HepG2 (cell line): Measurements from ENCODE around the gene IL6ST.

ENCODE experiments used
- FOXC1 ChIP-seq: sonication (generic); formaldehyde crosslinking; IDR thresholded peaks from 2 replicates; pipeline ENCODE4 v1.8.0; 2022; ENCODE audit warnings: mild to moderate bottlenecking, missing genetic modification reagents, borderline replicate concordance
- GABPA ChIP-seq, 2 experiments: IDR thresholded peaks; 2 replicates each; pipeline ENCODE4 v1.6.1; 2011 to 2016; ENCODE audit warnings: low read depth in 2 of 2, low read length in 1 of 2, missing biosample characterization in 1 of 2, missing genetic modification characterization in 1 of 2
- SNAI1 ChIP-seq: sonication (generic); formaldehyde crosslinking; IDR thresholded peaks from 2 replicates; pipeline ENCODE4 v1.5.0; 2020; ENCODE audit warnings: mild to moderate bottlenecking, missing genetic modification reagents, borderline replicate concordance
- ZBTB20 ChIP-seq: sonication (generic); formaldehyde crosslinking; IDR thresholded peaks from 2 replicates; pipeline ENCODE4 v1.8.1; 2023; ENCODE audit warnings: missing genetic modification reagents, low read depth, mild to moderate bottlenecking, borderline replicate concordance
- ZBTB21 ChIP-seq: sonication (generic); formaldehyde crosslinking; IDR thresholded peaks from 2 replicates; pipeline ENCODE4 v1.4.0; 2020; ENCODE audit warnings: missing genetic modification reagents
- ZNF382 ChIP-seq: sonication (generic); formaldehyde crosslinking; IDR thresholded peaks from 2 replicates; pipeline ENCODE4 v1.5.0; 2020; ENCODE audit warnings: missing genetic modification reagents, mild to moderate bottlenecking, borderline replicate concordance
- TF ChIP-seq, protein P1 (sequence below): sonication (generic); formaldehyde crosslinking; IDR thresholded peaks from 2 replicates; pipeline ENCODE4 v1.8.0; 2022; ENCODE audit warnings: missing genetic modification reagents, mild to moderate bottlenecking, moderate library complexity, borderline replicate concordance
- TF ChIP-seq, protein P2 (sequence below), 2 experiments: sonication (generic) in 1 of 2; formaldehyde crosslinking in 1 of 2; IDR thresholded peaks; 2 replicates each; pipeline versions ENCODE4 v1.5.1 to v1.6.1; 2011 to 2020; ENCODE audit warnings: borderline replicate concordance in 1 of 2, low read depth in 1 of 2, low read length in 1 of 2, mild to moderate bottlenecking in 1 of 2, missing genetic modification reagents in 1 of 2, moderate library complexity in 1 of 2

DNA sequence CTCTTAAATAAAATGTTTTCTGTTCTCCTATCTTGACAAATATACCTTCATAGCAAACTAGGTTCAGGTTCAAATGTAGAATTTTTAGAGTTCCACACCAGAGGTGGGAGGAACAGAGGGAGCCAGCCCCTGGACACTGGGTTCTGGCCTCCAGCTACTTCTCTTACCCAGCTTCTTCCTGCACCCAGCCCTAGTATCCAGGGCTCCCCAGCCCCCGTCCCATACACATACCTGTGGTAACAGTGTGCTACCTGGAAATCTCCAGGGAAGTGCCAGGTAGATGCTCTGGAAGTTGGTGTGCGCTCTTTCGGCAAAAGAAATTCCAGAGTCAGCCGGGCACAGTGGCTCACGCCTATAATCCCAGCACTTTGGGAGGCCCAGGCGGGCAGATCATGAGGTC is 33.9 kb upstream of the IL6ST start:
- TF ChIP-seq, protein P1, sequence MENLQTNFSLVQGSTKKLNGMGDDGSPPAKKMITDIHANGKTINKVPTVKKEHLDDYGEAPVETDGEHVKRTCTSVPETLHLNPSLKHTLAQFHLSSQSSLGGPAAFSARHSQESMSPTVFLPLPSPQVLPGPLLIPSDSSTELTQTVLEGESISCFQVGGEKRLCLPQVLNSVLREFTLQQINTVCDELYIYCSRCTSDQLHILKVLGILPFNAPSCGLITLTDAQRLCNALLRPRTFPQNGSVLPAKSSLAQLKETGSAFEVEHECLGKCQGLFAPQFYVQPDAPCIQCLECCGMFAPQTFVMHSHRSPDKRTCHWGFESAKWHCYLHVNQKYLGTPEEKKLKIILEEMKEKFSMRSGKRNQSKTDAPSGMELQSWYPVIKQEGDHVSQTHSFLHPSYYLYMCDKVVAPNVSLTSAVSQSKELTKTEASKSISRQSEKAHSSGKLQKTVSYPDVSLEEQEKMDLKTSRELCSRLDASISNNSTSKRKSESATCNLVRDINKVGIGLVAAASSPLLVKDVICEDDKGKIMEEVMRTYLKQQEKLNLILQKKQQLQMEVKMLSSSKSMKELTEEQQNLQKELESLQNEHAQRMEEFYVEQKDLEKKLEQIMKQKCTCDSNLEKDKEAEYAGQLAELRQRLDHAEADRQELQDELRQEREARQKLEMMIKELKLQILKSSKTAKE (CRISPR knock-in tag), result no peak
- TF ChIP-seq ZBTB20 (CRISPR knock-in tag) (no peak), SNAI1 (CRISPR knock-in tag) (no peak), ZNF382 (no peak), GABPA (IDR thresholded peaks at IDR 0.05; ENCODE audit: low read depth, low read length) (no peak), GABPA (CRISPR knock-in tag; IDR thresholded peaks at IDR 0.05; ENCODE audit: low read depth) (no peak), ZBTB21 (CRISPR knock-in tag) (no peak), FOXC1 (CRISPR knock-in tag) (no peak)
- TF ChIP-seq, protein P2, sequence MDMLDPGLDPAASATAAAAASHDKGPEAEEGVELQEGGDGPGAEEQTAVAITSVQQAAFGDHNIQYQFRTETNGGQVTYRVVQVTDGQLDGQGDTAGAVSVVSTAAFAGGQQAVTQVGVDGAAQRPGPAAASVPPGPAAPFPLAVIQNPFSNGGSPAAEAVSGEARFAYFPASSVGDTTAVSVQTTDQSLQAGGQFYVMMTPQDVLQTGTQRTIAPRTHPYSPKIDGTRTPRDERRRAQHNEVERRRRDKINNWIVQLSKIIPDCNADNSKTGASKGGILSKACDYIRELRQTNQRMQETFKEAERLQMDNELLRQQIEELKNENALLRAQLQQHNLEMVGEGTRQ (IDR thresholded peaks at IDR 0.05; ENCODE audit: low read depth, low read length), result no peak
- TF ChIP-seq, protein P2 (CRISPR knock-in tag; IDR thresholded peaks at IDR 0.05; ENCODE audit: borderline replicate concordance), result no peak
